ENCODE data around the gene KCMF1. TPM values are rescaled to one million over a fixed set of nuclear protein-coding genes. Genes with fewer than 3 reads are reported as not detected.

The KCMF1 gene
- polyA plus RNA-seq, 4 donors = 40.7 to 57.6 (median 53.3) TPM

DNA sequence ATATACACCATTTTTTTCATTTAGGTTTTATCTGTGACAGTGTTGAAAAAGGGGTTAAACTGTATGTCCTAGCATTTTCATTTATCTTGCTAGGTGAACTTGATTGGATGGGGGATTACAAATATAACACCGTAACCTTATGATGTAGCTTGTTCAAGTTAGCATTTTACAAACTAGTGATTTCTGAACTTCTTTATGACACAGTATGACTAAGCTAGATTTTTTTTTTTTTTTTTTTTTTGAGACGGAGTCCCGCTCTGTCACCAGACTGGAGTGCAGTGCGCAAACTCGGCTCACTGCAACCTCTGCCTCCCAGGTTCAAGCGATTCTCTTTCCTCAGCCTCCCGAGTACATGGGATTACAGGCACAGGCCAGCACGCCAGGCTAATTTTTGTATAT is 47.1 kb downstream of the KCMF1 start:
- DNase-seq (ENCODE audit: low read depth in 4 of 4, low spot score in 3 of 4) = no peak

DNA sequence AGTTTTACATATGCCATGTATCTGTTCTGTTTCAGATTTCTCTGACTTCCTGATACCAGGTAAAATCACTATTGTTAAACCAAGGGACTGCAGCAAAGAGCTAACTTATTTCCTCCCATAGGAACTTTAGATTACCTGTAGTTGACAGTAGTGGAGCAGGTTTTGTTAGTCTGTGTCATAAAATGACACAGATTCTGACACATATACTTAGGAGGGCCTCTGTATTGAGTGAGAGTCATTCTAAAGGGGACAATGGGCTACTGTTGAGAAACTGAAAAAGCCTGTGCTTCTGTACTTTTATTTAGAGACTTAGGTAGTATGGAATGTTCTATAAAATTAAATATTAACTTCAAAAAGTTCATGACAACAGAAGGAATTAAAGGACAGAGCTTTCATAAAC is 48.2 kb downstream of the KCMF1 start:
- DNase-seq (ENCODE audit: low read depth in 4 of 4, low spot score in 3 of 4) = no peak

DNA sequence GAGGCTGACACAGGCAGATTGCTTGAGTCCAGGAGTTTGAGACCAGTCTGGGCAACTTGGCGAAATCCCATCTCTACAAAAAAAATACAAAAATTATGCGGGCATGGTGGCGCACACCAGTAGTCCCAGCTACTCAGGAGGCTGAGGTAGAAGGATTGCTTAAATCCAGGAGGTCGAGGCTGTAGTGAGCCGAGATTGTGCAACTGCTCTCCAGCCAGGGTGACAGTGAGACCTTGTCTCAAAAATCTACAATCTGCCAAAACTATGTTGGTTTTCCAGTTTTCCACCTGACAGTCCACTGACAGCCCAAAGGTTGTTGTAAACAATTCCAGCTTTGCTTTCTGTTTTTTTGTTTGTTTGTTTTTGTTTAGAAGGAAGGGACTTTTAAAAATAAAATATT is 51.3 kb downstream of the KCMF1 start:
- DNase-seq (ENCODE audit: low read depth in 4 of 4, low spot score in 3 of 4) = no peak

DNA sequence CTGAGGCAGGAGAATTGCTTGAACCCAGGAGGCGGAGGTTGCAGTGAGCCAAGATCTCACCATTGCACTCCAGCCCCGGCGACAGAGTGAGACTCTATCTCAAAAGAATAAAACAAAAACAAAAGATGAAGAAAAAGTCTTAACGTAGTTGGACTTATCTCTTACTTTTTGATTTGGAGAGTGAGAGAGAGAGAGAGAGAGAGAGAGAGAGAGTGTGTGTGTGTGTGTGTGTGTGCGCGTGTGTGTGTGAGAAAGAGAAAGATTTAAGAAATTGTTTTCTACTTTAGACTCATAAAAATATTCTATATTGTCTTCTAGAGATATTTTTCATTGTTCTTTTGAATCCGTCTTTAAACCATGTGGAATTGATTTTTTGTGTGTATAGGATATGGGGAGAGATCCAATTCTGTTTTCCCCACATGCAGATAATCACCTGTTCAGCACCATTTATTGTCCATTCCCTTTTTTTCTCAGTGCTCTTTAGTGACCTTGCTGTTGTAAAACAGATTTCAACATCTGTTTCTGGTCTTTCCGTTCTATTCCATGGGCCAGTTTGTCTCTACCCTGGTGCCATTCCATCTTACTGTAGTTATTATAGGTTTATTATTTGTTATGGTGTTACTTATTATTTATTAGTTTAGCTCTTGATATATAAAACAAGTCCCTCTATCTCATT is 53.5 kb downstream of the KCMF1 start:
- DNase-seq (ENCODE audit: low read depth in 4 of 4, low spot score in 3 of 4) = no peak

DNA sequence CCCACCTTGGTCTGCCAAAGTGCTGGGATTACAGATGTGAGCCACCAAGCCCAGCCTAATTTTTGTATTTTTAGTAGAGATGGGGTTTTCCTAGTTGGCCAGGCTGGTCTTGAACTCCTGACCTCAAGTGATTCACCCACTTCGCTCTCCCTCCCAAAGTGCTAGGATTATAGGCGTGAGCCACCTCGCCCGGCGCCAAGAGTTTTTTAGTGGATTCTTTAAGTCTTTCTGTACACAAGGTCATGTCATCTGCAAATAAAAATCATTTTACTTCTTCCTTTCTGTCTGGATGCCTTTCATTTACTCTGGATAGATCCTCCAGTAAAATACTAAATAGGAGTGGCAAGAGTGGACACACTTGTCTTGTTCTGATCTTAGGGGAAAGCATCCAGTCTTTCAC is 61.7 kb downstream of the KCMF1 start:
- no peak for DNase-seq (ENCODE audit: low read depth in 4 of 4, low spot score in 3 of 4)

DNA sequence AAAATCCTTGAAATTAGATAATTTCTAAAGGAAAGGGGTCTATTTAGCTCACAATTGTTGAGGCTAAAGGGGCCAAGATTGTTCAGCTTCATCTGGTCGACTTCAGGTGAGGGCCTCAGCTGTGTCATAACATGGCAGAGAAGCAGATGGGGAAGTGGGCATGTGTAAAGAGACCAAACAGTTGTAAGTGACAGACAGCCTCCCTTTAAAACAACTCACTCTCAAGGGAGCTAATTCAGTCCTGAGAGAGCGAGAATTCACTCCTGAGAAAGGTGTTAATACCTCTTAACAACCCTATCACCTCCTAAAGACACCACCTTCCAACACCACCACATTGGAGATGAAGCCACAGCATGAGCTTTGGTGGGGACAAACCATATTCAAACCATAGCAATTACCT is 62.4 kb downstream of the KCMF1 start:
- DNase-seq (ENCODE audit: low read depth in 4 of 4, low spot score in 3 of 4) = no peak

DNA sequence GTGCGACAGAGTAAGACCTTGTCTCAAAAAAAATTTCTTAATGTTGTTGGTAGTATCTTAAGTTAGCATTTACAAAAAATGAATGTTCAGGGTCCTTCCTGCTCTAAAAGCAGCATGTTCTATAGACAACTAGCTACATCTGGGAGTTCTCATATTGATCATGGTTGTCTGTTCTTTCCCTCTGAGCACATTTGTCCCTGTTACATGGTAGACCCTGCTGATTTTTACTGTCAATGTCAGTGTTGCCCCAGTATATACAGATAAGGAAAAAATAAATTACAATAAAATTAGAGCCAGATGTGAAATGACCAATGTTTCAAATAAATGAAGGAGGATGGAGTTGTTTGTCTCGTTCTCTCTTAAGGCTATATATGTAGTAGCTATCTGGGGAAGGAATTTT is 63.2 kb downstream of the KCMF1 start:
- no peak for DNase-seq (ENCODE audit: low read depth in 4 of 4, low spot score in 3 of 4)

DNA sequence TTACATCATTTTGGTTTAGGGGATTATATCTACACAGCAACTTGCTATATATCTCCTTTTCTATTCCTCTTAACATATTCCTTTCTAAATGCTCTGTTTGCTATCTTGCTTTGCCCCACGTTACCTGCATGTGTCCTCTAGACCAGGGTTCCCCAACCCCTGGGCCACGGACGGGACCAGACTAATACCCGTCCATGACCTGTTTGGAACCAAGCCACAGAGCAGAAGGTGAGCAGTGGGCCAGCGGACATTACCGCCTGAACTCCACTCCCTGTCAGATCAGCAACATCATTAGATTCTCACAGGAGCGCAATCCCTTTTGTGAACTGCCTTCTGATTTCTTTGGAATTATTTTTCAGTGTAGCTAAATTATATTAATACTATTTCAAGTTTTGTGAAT is 66.7 kb downstream of the KCMF1 start:
- DNase-seq (ENCODE audit: low read depth in 4 of 4, low spot score in 3 of 4) = no peak

DNA sequence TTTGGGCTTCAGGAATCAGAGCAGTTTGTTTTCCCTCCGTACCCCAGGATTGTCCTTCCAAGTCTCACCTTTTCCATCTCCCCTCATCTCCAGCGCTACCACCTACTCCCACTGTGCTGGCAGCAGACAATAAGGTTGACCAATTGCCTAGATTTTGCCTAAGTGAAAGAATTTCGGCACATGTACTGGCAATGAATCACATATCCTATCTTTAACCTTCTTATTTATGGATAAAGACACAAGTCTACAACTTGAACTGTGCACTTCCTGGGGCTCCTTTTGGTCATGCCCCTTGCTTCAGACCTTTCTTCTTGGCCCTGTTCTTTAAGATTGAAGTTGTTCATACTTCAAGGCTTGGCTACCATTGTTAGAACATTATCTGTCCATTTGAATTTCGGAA is 71.4 kb downstream of the KCMF1 start:
- no peak for DNase-seq (ENCODE audit: low read depth in 4 of 4, low spot score in 3 of 4)

DNA sequence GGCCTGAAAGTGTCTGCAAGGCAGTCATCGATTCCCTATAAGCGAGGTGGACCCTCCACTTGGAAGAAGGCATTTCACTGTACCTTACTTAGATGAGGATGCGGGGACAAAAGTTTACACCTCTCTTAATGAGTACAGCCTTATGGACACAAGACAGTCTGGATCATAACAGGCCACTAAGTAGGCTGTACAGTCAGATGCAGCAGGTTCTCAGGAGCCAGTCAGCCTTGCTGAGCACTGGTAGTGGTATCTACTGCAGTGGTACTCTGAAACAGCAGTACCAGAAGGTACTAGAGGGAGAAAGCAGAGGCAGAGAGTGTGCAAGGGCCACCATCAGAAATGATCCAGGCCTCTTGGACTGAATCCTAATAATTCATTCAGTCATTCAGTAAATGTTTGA is 77.6 kb downstream of the KCMF1 start:
- DNase-seq (ENCODE audit: low read depth in 4 of 4, low spot score in 3 of 4) = no peak

DNA sequence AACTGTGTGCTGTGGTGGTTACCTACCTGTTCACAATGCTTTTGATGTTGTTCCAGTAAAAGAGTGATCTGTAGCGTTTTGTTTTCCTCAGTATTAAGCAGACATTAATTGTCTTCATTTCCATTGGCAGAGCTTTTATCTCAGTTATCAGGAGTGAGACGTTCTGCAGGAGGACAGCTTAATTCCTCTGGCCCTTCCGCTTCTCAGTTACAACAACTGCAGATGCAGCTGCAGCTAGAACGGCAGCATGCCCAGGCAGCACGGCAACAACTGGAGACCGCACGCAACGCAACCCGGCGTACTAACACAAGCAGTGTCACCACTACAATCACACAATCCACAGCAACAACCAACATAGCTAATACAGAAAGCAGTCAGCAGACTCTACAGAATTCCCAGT is 78.3 kb downstream of the KCMF1 start:
- no peak for DNase-seq (ENCODE audit: low read depth in 4 of 4, low spot score in 3 of 4)

DNA sequence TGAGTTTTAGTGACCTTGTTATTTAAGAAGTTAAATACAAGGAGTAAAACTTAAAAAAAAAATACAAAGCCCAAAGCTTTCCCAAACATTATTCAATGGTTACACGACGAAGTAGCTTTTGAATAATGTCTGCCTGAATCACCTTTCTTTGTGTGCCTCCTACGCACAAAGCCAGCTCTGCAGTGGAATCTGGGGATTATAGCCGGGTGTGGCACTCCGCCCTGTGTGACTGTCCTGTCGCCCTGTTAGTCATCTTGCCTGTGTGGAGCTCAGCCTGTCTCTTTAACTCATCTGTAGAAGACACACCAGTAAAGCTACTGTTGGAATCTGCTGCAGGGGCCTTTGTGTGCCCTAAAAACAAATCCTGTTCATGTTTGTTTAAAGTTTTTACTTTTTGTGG is 82.8 kb downstream of the KCMF1 start:
- no peak for DNase-seq (ENCODE audit: low read depth in 4 of 4, low spot score in 3 of 4)

DNA sequence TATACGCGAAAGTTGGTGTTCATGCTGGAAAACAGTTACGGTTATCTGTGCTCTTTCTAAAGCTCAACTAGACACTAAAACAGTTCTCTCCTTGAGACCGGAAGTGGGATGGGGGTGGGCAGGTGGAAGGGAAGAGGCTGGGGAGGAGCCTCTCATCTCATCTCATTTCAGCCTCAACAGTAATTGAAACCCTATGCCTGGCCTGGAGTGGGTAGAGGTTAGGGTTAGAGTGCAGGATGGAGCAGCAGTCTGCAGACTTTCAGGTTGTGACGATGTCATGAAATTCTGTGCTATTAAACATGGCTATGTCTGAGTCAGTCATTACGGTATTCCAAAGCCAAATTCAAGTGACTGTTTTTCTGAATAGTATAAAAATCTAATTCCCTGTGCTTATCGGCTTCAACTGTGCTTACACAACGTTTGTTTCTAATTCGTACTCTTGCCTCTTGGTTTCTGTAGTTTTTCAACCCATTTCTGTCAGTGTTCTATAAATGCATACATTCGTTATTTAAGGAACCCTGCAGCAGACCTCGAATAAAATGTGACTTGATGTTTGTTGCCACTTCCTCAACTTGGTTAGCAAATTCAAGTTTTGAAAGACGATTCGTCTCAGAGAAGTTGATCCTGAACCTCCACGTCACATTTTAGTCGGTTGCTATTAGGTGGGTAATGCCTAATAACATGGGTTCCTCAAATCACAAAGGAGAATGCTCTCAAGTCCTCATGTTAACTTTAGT is 86.4 kb downstream of the KCMF1 start:
- no peak for DNase-seq (ENCODE audit: low read depth in 4 of 4, low spot score in 3 of 4)

DNA sequence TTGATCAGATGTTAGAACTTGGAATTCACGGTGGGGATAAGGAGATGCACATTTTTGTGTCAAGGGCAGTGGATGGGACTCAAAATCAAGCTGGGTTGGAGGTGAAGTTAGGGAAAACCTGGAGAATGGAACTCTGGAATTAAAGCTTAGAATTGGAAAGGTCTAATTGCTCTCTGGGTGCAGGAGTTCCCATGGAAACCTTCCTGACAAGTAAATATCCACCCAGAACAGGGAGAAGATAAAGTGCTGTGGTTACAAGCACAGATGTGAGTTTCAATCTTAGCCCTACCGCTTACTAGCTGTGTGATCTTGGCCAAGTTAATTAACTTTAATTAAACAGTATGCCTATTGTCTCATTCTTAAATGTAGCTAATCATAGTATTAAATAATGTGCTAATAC is 90.9 kb downstream of the KCMF1 start:
- DNase-seq (ENCODE audit: low read depth in 4 of 4, low spot score in 3 of 4) = no peak

DNA sequence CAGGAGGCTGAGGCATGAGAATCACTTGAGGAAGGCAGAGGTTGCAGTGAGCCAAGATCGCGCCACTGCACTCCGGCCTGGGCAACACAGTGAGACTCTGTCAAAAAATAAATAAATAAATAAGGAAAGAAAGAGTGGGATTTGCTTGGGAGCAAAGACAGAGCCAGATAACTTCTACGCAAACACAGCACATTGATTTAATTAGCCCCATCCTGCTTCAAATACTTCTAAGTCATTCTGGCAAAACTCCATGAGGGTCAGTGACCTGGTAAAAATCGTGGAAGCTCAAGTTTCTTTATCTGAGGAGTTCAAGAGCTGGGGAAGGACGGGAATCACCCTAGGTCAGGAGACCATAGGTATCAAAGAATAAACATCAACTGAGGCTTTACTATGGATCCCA is 91.6 kb downstream of the KCMF1 start:
- DNase-seq (ENCODE audit: low read depth in 4 of 4, low spot score in 3 of 4) = no peak

DNA sequence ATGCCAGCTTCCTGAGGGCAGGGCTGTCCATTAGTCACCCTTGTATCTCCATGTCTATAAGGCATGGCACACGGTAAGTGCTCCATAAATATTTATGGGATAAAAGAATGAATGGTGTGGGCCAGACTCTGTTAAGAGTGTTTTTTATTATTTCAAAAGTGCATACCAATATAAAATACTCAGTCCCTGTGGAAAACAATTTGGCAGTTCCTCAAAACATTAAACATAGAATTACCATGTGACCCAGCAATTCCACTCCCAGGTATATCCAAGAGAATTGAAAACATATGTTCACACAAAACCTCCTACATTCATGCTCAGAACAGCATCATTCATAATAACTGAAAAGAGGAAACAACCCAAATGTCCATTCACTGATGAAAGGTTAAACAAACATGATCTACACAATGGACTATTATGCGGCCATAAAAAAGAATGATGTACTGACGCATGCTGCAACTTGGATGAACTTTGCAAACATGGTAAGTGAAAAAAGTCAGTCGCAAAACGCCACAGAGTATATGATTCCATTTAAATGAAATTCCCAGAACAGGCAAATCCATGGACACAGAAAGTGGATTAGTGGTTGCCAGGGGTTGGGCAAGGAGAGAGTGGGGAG is 93.1 kb downstream of the KCMF1 start:
- no peak for DNase-seq (ENCODE audit: low read depth in 4 of 4, low spot score in 3 of 4)

DNA sequence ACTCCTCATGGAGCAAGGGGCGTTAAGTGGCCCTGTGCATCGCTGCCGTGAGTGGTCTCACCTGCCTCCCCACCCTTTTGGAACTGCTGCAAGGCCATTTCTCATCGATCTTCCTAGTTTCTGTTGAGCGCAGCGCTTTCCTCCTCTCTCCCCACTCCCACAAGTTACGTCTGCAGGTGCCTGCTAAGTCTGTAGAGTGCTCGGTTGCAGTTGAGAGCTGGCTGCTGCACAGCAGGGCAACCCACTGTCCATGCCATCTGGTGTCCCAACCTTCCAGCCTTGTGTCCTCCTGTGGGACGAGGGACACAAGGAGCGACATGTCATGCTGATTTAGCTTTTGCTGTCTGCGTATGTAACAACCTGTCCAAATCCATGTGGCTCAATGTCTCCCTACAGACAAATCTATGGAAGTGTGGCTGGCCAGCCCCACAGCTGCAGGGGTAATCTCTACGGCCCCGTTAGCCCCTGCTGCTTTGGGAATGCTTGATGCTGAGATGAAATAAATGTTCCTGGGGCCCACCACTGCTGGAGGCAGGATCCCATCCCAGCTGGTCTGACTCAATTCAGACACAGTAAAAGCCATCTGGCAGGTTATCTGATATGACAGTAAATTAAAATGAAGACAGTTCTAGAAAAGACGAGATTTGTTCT is 94.1 kb downstream of the KCMF1 start:
- no peak for DNase-seq (ENCODE audit: low read depth in 4 of 4, low spot score in 3 of 4)

DNA sequence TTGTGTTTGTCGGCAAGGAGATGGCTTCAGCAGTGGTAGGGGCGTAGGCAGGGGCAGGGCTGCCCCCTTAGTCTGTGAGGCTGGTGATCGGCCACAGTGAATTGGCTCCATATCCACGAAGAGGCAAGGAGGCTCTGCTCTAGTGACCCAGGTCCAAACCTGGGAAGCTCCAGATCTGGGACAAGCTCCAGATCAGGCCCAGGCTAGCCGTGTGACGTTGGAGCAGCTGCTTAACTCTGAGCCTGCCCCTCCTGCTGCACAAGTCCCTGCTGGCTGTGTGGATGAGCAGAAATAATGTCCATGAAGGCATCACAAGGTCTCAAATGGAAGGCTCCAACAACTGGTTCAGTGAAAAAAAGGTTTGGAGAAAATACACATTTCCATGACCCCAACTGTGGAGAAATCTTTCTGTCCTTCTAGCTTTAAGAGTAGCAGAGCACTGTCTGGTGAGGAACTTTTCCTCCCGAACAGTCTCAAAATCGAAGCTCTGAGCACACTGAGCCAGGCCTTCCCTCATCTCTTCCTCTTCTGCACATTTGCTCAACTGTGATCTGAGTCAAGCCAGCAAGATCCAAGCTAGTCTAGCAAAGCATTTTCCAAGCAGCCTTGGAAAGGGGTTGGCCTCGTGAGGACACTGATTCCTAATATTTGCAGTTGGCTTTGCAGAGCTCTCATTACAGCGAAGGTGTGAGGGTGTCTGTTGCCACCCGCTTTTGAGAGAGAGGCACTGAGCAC is 95.2 kb downstream of the KCMF1 start:
- no peak for DNase-seq (ENCODE audit: low read depth in 4 of 4, low spot score in 3 of 4)

DNA sequence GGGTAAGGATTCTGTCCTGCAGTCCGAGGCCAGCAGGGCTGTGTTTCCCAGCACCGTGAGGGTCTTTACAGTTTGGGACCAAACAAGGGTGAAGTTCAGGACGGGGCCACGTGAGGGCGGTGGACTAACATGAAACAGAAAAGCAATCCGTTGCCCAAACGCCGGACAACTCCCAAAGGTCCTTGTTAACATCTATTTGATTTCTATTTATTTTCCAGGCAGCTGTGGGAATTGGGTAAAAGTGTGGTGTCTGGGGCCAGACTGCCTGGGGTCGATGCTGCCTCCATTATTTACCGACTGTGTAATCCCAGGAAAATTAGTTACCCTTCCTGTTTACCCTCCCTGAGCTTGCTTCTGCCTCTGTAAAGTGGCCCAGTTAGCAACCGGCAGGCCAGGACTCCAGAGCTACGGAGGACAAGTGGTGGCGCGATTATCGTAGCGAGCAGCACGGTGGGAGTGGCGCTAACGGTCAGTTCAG is 96.0 kb downstream of the KCMF1 start:
- DNase-seq (ENCODE audit: low read depth in 4 of 4, low spot score in 3 of 4) = peak; percentile 51 to 65 (median 60)

DNA sequence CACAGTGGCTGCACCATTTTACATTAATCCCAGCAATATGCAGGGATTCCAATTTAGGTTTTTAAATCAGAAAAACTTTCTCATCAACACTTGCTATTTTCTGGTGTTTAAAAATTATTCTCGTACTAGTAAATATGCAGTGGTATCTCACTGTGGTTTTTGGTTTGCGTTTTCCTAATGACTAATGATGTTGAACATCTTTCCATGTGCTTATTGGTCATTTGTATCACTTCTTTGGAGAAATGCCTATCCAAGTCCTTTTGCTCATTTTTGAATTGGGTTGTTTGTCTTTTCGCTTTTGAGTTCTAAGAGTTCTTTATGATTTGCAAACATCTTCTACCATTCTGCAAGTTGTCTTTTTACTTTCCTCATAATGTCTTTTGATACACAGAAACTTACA is 100.1 kb downstream of the KCMF1 start:
- no peak for DNase-seq (ENCODE audit: low read depth in 4 of 4, low spot score in 3 of 4)

DNA sequence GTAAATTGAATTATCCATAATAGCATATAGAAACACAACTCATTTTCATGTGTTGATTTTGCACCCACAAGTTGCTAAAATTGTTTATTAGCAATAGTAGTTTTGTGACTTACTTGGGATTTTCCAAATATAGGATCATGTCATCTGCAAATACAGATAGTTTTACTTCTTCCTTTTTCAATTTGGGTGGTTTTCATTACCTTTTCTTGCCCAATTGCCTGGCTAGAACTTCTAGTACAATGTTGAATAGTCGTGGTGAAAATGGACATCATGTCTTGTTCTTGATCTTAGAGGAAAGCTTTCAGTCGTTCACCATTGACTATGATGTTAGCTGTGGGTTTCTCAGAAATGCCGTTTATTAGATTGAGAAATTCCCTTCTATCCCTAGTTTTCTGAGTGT is 102.1 kb downstream of the KCMF1 start:
- no peak for DNase-seq (ENCODE audit: low read depth in 4 of 4, low spot score in 3 of 4)
